Mesenchymal stem cell (in vitro differentiated cells and primary cell): ENCODE measurements around the gene GPR3.

Experiments used
- DNase-seq: peaks from one replicate; pipeline ENCODE4 v3.0.0-alpha.2; 2013
- H2AFZ ChIP-seq: one replicate; pipeline ENCODE4 v1.6.1; 2013; ENCODE audit warnings: low read depth, mild to moderate bottlenecking, control low read depth, inconsistent platforms, low read length, moderate library complexity
- H2AK5ac ChIP-seq: 2 replicates; pipeline ENCODE4 v1.6.1; 2013; ENCODE audit warnings: low read length, moderate library complexity, mild to moderate bottlenecking, inconsistent platforms; ENCODE audit not compliant: severe bottlenecking
- H2BK120ac ChIP-seq: one replicate; pipeline ENCODE4 v1.6.1; 2013; ENCODE audit warnings: low read depth, mild to moderate bottlenecking, inconsistent platforms, low read length, moderate library complexity
- H2BK12ac ChIP-seq, 2 experiments: one replicate each; pipeline ENCODE4 v1.6.1; 2013; ENCODE audit warnings: inconsistent platforms in 2 of 2, low read length in 2 of 2, mild to moderate bottlenecking in 2 of 2, moderate library complexity in 2 of 2, control low read depth in 1 of 2
- H2BK15ac ChIP-seq: one replicate; pipeline ENCODE4 v1.6.1; 2013; ENCODE audit warnings: mild to moderate bottlenecking, low read depth, inconsistent platforms; ENCODE audit not compliant: poor library complexity, severe bottlenecking
- H2BK5ac ChIP-seq: 2 replicates; pipeline ENCODE4 v1.6.1; 2013; ENCODE audit warnings: low read depth, mild to moderate bottlenecking, low read length, control low read depth, inconsistent platforms; ENCODE audit not compliant: poor library complexity, severe bottlenecking
- H3K14ac ChIP-seq, 2 experiments: one replicate each; pipeline ENCODE4 v1.6.1; 2013; ENCODE audit warnings: inconsistent platforms in 2 of 2, low read length in 2 of 2, control low read depth in 1 of 2, mild to moderate bottlenecking in 1 of 2, moderate library complexity in 1 of 2
- H3K18ac ChIP-seq, 2 experiments: one replicate each; pipeline ENCODE4 v1.6.1; 2013; ENCODE audit warnings: inconsistent platforms in 2 of 2, low read length in 2 of 2, control low read depth in 1 of 2, low read depth in 1 of 2, mild to moderate bottlenecking in 1 of 2
- H3K23ac ChIP-seq, 2 experiments: one replicate each; pipeline ENCODE4 v1.6.1; 2013; ENCODE audit warnings: inconsistent platforms in 2 of 2, low read length in 2 of 2, mild to moderate bottlenecking in 2 of 2, moderate library complexity in 2 of 2, control low read depth in 1 of 2
- H3K27ac ChIP-seq: 2 replicates; pipeline ENCODE4 v1.5.1; 2013; ENCODE audit warnings: mild to moderate bottlenecking, moderate library complexity, low read length, control low read depth, inconsistent platforms; ENCODE audit not compliant: poor library complexity, severe bottlenecking
- H3K27me3 ChIP-seq, 2 experiments: 2 replicates each; pipeline versions ENCODE4 v1.6.1 to v1.7.0; 2013; ENCODE audit warnings: low read length in 2 of 2, mild to moderate bottlenecking in 2 of 2, moderate library complexity in 2 of 2, control low read depth in 1 of 2, inconsistent platforms in 1 of 2; ENCODE audit not compliant: control insufficient read depth in 1 of 2, insufficient read depth in 1 of 2
- H3K36me3 ChIP-seq, 2 experiments: 2 replicates each; pipeline versions ENCODE4 v1.6.1 to v1.7.0; 2013; ENCODE audit warnings: low read length in 2 of 2, control low read depth in 1 of 2, inconsistent platforms in 1 of 2, low read depth in 1 of 2, mild to moderate bottlenecking in 1 of 2; ENCODE audit not compliant: insufficient read depth in 2 of 2, control insufficient read depth in 1 of 2
- H3K4ac ChIP-seq, 2 experiments: one replicate each; pipeline ENCODE4 v1.6.1; 2013; ENCODE audit warnings: inconsistent platforms in 2 of 2, low read length in 2 of 2, mild to moderate bottlenecking in 2 of 2, moderate library complexity in 2 of 2, control low read depth in 1 of 2, low read depth in 1 of 2
- H3K4me1 ChIP-seq: 2 replicates; pipeline ENCODE4 v1.6.1; 2013; ENCODE audit warnings: low read depth, low read length, control low read depth; ENCODE audit not compliant: control insufficient read depth, insufficient read depth
- H3K4me2 ChIP-seq: 2 replicates; pipeline ENCODE4 v1.6.1; 2013; ENCODE audit warnings: low read length, mild to moderate bottlenecking, inconsistent platforms; ENCODE audit not compliant: poor library complexity, severe bottlenecking
- H3K4me3 ChIP-seq, 2 experiments: 2 replicates each; pipeline versions ENCODE4 v1.5.1 to v1.7.0; 2013; ENCODE audit warnings: low read length in 2 of 2, mild to moderate bottlenecking in 2 of 2, control low read depth in 1 of 2, low read depth in 1 of 2; ENCODE audit not compliant: insufficient read depth in 1 of 2
- H3K79me1 ChIP-seq: replicated peaks from 2 replicates; pipeline ENCODE4 v1.6.1; 2013; ENCODE audit warnings: mild to moderate bottlenecking, control low read depth, low read length, inconsistent platforms; ENCODE audit not compliant: poor library complexity, severe bottlenecking
- H3K9ac ChIP-seq: 2 replicates; pipeline ENCODE4 v1.7.0; 2013; ENCODE audit warnings: mild to moderate bottlenecking, low read length, moderate library complexity
- H3K9me3 ChIP-seq: 2 replicates; pipeline ENCODE4 v1.7.0; 2013; ENCODE audit warnings: mild to moderate bottlenecking, low read length; ENCODE audit not compliant: control insufficient read depth
- H4K8ac ChIP-seq: one replicate; pipeline ENCODE4 v1.6.1; 2013; ENCODE audit warnings: inconsistent platforms, mild to moderate bottlenecking, low read length, moderate library complexity
- H4K91ac ChIP-seq: one replicate; pipeline ENCODE4 v1.6.1; 2013; ENCODE audit warnings: mild to moderate bottlenecking, low read length, inconsistent platforms
- WGBS: methylation state at CpG from one replicate; pipeline ENCODE4 v1.1.7; 2013; ENCODE audit warnings: mixed read lengths; 5-methylcytosine and 5-hydroxymethylcytosine counted together

Gene GPR3

DNA sequence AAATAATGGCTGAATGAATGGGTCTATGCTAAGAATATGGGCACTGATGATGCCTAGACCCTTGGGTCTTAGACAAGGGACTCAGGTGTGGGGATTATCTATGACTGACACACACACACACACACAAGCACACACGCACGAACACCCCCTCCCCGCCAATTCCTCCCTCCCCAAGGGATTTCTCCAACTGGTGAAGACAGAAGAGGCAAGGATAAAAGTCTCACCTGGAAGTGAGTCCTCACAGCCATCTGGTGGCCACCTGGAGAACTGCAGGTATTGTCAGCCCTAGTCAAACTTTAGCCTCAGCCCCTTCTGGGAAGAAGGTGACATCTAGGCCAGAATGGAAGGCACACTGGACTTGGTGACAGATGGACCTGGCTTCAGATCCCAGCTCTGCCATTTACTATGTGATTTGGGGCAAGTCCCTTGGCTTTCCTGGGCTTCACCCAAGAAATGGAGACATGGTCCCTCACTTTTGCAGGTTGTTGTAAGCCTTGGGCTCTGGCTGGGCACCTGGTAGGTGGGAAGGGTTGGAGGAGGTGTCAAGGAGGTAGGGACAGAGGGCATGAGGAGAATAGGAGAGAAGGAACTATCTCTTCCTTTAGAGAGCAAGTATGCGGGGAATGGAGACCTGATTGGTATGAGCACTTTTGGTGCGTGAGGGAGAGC is 4.0 kb upstream of the GPR3 start:
- peak; percentile 52 for DNase-seq
- Histone ChIP-seq H2BK15ac (no peak overlapping the region), H3K4me2 (no peak overlapping the region), H3K79me1 (peaks cover 3% of the 10 kb centered on the region), H3K18ac (no peak overlapping the region), H4K91ac (no peak overlapping the region), H3K9me3 (no peaks in the 10 kb centered on the region), H3K4me3 (no peak overlapping the region), H3K9ac (no peak overlapping the region), H2BK12ac (no peak overlapping the region), H3K27me3 (peaks cover 8 to 10% of the 10 kb centered on the region in 2 experiments), H3K4me1 (peaks cover 16% of the 10 kb centered on the region), H3K4ac (no peak overlapping the region), H3K36me3 (no peaks in the 10 kb centered on the region), H3K23ac (no peak overlapping the region), H2AK5ac (no peak overlapping the region), H2BK120ac (no peak overlapping the region), H4K8ac (no peak overlapping the region), H2AFZ (no peak overlapping the region), H3K14ac (no peak overlapping the region), H2BK5ac (no peak overlapping the region), H3K27ac (no peak overlapping the region)
- WGBS, result 41% methylated on average over 5 of the region's 5 CpGs

DNA sequence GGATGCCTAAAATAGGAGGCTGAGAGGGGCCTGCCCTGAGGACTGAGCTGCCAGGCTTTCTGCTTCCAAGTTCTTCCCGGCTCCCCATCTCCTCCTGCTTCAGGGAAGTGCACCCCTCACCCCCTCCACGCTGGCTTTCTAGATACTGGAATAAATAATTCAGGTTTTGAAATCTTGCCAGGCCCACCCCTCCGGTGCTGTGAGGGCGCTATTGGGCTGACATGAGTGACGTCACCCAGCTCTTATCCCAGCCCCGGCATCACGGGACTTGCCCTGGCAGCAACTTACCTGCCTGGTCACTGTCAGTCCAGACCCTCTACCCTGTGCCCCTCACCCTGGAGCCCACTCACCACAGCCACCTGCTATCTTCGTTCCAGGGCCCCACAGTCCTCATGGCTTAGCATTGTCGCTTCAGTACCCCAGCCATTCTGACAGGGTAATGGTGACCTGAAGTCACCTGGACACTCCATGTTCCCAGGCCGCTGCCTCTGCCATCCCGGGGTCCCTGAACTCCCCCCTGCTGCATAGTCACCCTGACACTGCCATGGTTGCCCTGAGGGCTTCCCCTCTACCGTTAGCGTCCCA is 819 bp upstream of the GPR3 start:
- Histone ChIP-seq H2BK5ac (no peak overlapping the region), H2BK15ac (peak overlapping the region; percentile 94), H3K9ac (peak overlapping the region; percentile 95), H3K36me3 (peaks cover 0 to 6% of the 10 kb centered on the region in 2 experiments), H3K4ac (peak overlapping the region in 1 of 2 experiments; percentile 17), H3K14ac (no peak overlapping the region), H3K9me3 (no peaks in the 10 kb centered on the region), H2BK12ac (peak overlapping the region; percentile 57 to 91), H2AFZ (no peak overlapping the region), H2BK120ac (no peak overlapping the region), H3K4me3 (peak overlapping the region in 1 of 2 experiments; percentile 88), H3K27me3 (peaks cover 4 to 8% of the 10 kb centered on the region in 2 experiments), H3K18ac (peak overlapping the region in 1 of 2 experiments; percentile 73), H3K4me1 (peaks cover 18% of the 10 kb centered on the region), H3K23ac (no peak overlapping the region), H3K79me1 (peaks cover 6% of the 10 kb centered on the region), H3K27ac (no peak overlapping the region), H4K8ac (peak overlapping the region; percentile 80), H4K91ac (peak overlapping the region; percentile 72), H3K4me2 (peak overlapping the region; percentile 94), H2AK5ac (peak overlapping the region; percentile 2)
- WGBS, result 60% methylated on average over 13 of the region's 13 CpGs
- DNase-seq, result no peak

DNA sequence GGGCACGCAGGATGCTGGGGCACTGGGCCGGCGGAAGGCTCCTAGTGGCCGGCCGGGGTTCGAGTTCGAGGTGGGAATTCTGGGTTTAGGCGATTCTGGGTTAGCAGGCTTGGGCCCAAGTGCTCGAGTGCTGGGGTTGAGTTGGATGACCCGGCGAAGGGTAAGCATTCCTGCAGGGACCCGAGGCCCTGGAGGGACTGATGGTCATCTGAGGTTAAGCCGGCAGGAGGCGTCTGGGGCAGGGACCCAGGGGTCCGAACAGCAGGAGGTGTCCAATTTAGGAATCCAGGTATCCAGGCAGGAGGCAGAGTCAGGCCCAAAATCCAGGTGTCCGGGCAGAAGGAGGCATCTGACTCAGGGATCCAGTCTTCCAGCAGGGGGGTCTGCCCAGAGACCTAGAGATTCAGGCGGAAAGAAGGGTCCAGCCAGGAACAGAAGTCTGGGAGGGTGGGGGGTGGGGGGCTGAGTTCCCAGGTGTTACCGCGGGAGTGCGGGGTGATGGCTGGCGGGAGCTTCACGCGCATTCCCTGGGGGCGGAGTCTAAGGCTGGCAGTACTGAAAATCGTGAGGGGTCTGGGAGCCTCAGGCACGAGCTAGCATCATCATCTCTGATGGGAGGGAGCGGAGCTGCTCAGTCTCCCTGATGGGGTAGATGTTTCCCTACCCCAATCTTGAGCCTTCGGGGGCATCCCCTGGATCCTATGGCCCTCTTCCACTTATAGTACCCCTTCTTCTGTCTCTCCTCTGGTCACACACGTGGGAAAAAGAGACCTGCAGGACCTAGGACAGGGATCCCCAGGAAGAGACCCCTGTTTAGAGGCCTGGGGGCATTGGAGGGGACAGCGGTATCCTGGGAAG is 585 bp downstream of the GPR3 start:
- Histone ChIP-seq H2AFZ (peak overlapping the region; percentile 67), H2BK15ac (peak overlapping the region; percentile 55), H3K9me3 (no peaks in the 10 kb centered on the region), H3K4ac (peak overlapping the region; percentile 58 to 79), H3K79me1 (peaks cover 6% of the 10 kb centered on the region), H4K91ac (peak overlapping the region; percentile 65), H3K9ac (peak overlapping the region; percentile 95), H3K18ac (peak overlapping the region; percentile 63 to 82), H3K4me2 (peak overlapping the region; percentile 94), H2AK5ac (peak overlapping the region; percentile 37), H2BK12ac (peak overlapping the region in 1 of 2 experiments; percentile 37), H2BK5ac (peak overlapping the region; percentile 47), H3K4me1 (peaks cover 18% of the 10 kb centered on the region), H3K23ac (no peak overlapping the region), H4K8ac (peak overlapping the region; percentile 31), H3K27me3 (peaks cover 0 to 8% of the 10 kb centered on the region in 2 experiments), H3K27ac (no peak overlapping the region), H3K36me3 (peaks cover 0 to 6% of the 10 kb centered on the region in 2 experiments), H3K4me3 (peak overlapping the region; percentile 68 to 88), H3K14ac (no peak overlapping the region), H2BK120ac (peak overlapping the region; percentile 78)
- WGBS, result 18% methylated on average over 28 of the region's 30 CpGs
- DNase-seq, result peak; percentile 29
